H9 (cell line): ENCODE results near the gene MRPL46. TPM values are rescaled to one million over a fixed set of nuclear protein-coding genes. Genes with fewer than 3 reads are reported as not detected.

Source experiments
- DNase-seq: peaks from one replicate; pipeline ENCODE4 v3.0.0-alpha.2; 2017
- H2AFZ ChIP-seq: one replicate; pipeline ENCODE4 v1.6.1; 2013; ENCODE audit warnings: mild to moderate bottlenecking, low read length, control low read depth, moderate library complexity
- H2AK5ac ChIP-seq: 2 replicates; pipeline ENCODE4 v1.6.1; 2013; ENCODE audit warnings: low read length, control low read depth, mixed read lengths; ENCODE audit not compliant: insufficient read length
- H2BK120ac ChIP-seq: one replicate; pipeline ENCODE4 v1.6.1; 2013; ENCODE audit warnings: low read depth, mild to moderate bottlenecking, low read length, control low read depth, inconsistent platforms; ENCODE audit not compliant: poor library complexity, severe bottlenecking
- H2BK12ac ChIP-seq: 2 replicates; pipeline ENCODE4 v1.6.1; 2013; ENCODE audit warnings: low read length, control low read depth, mixed read lengths, low read depth; ENCODE audit not compliant: insufficient read length
- H2BK15ac ChIP-seq: 2 replicates; pipeline ENCODE4 v1.6.1; 2013; ENCODE audit warnings: low read depth, low read length, control low read depth
- H2BK20ac ChIP-seq: one replicate; pipeline ENCODE4 v1.6.1; 2013; ENCODE audit warnings: low read depth, mild to moderate bottlenecking, low read length, control low read depth, inconsistent platforms; ENCODE audit not compliant: poor library complexity, severe bottlenecking
- H2BK5ac ChIP-seq: 2 replicates; pipeline ENCODE4 v1.6.1; 2013; ENCODE audit warnings: low read length, control low read depth, mixed read lengths; ENCODE audit not compliant: insufficient read length
- H3K14ac ChIP-seq: 2 replicates; pipeline ENCODE4 v1.6.1; 2013; ENCODE audit warnings: low read length, control low read depth; ENCODE audit not compliant: insufficient read depth
- H3K18ac ChIP-seq: 2 replicates; pipeline ENCODE4 v1.6.1; 2013; ENCODE audit warnings: low read depth, mild to moderate bottlenecking, mixed read lengths, low read length, control low read depth; ENCODE audit not compliant: insufficient read length
- H3K23ac ChIP-seq: 2 replicates; pipeline ENCODE4 v1.6.1; 2013; ENCODE audit warnings: low read length, control low read depth, mixed read lengths, low read depth; ENCODE audit not compliant: insufficient read length
- H3K23me2 ChIP-seq: 2 replicates; pipeline ENCODE4 v1.6.1; 2013; ENCODE audit warnings: low read depth, mild to moderate bottlenecking, mixed read lengths, low read length, control low read depth; ENCODE audit not compliant: insufficient read length, poor library complexity, severe bottlenecking
- H3K27ac ChIP-seq: 2 replicates; pipeline ENCODE4 v1.5.1; 2013; ENCODE audit warnings: low read length, control low read depth, mixed read lengths, low read depth; ENCODE audit not compliant: insufficient read length
- H3K27me3 ChIP-seq: 2 replicates; pipeline ENCODE4 v1.6.1; 2013; ENCODE audit warnings: low read length, control low read depth, inconsistent platforms; ENCODE audit not compliant: insufficient read depth
- H3K4ac ChIP-seq: 2 replicates; pipeline ENCODE4 v1.6.1; 2013; ENCODE audit warnings: low read depth, mild to moderate bottlenecking, control low read depth, inconsistent platforms, low read length, moderate library complexity
- H3K4me1 ChIP-seq: 2 replicates; pipeline ENCODE4 v1.6.1; 2013; ENCODE audit warnings: low read length, control low read depth, inconsistent platforms; ENCODE audit not compliant: insufficient read depth
- H3K4me2 ChIP-seq: 2 replicates; pipeline ENCODE4 v1.6.1; 2013; ENCODE audit warnings: low read length, control low read depth, mixed read lengths; ENCODE audit not compliant: insufficient read length, insufficient read depth
- H3K56ac ChIP-seq: 2 replicates; pipeline ENCODE4 v1.6.1; 2013; ENCODE audit warnings: low read depth, mild to moderate bottlenecking, mixed read lengths, low read length, control low read depth; ENCODE audit not compliant: insufficient read length
- H3K79me1 ChIP-seq: 2 replicates; pipeline ENCODE4 v1.6.1; 2013; ENCODE audit warnings: low read depth, mild to moderate bottlenecking, moderate library complexity, low read length, control low read depth, inconsistent platforms; ENCODE audit not compliant: insufficient read depth, poor library complexity, severe bottlenecking
- H3K79me2 ChIP-seq: 2 replicates; pipeline ENCODE4 v1.6.1; 2013; ENCODE audit warnings: low read length, control low read depth, inconsistent platforms; ENCODE audit not compliant: insufficient read depth
- H3K9ac ChIP-seq: 2 replicates; pipeline ENCODE4 v1.6.1; 2013; ENCODE audit warnings: low read length, control low read depth, mixed read lengths; ENCODE audit not compliant: insufficient read length; ENCODE audit errors: extremely low read depth
- H3K9me3 ChIP-seq: one replicate; pipeline ENCODE4 v1.6.1; 2013; ENCODE audit warnings: low read depth, low read length, inconsistent platforms; ENCODE audit not compliant: control insufficient read depth
- H3T11ph ChIP-seq: one replicate; pipeline ENCODE4 v1.6.1; 2013; ENCODE audit warnings: mild to moderate bottlenecking, low read length, control low read depth, inconsistent platforms
- H4K20me1 ChIP-seq: one replicate; pipeline ENCODE4 v1.6.1; 2013; ENCODE audit not compliant: control insufficient read depth, insufficient read length, insufficient read depth
- H4K5ac ChIP-seq: 2 replicates; pipeline ENCODE4 v1.6.1; 2013; ENCODE audit warnings: low read depth, mild to moderate bottlenecking, mixed read lengths, low read length, control low read depth; ENCODE audit not compliant: insufficient read length
- H4K8ac ChIP-seq: replicated peaks from 2 replicates; pipeline ENCODE4 v1.6.1; 2013; ENCODE audit warnings: low read length, control low read depth, mixed read lengths, low read depth; ENCODE audit not compliant: insufficient read length
- H4K91ac ChIP-seq: 2 replicates; pipeline ENCODE4 v1.6.1; 2013; ENCODE audit warnings: low read depth, mild to moderate bottlenecking, moderate library complexity, mixed read lengths, low read length, control low read depth; ENCODE audit not compliant: insufficient read length
- H3K27ac Mint-ChIP-seq, 3 experiments: 2 replicates in 2 of 3; 3 replicates in 1 of 3; pipeline ENCODE4 v1.8.0; 2020 to 2021; ENCODE audit warnings: mixed read lengths in 3 of 3, mild to moderate bottlenecking in 1 of 3, moderate library complexity in 1 of 3
- H3K27me3 Mint-ChIP-seq: 2 replicates; pipeline ENCODE4 v1.8.0; 2021; ENCODE audit warnings: low read depth, mild to moderate bottlenecking, moderate library complexity, mixed read lengths
- H3K36me3 Mint-ChIP-seq, 3 experiments: 2 replicates in 2 of 3; 3 replicates in 1 of 3; pipeline ENCODE4 v1.8.0; 2020 to 2021; ENCODE audit warnings: low read depth in 3 of 3, mixed read lengths in 3 of 3; ENCODE audit not compliant: insufficient read depth in 1 of 3
- H3K4me1 Mint-ChIP-seq, 2 experiments: 2 replicates each; pipeline ENCODE4 v1.8.0; 2020; ENCODE audit warnings: mixed read lengths in 2 of 2
- H3K4me3 Mint-ChIP-seq, 2 experiments: 2 replicates in 1 of 2; 3 replicates in 1 of 2; pipeline ENCODE4 v1.8.0; 2020 to 2021; ENCODE audit warnings: mild to moderate bottlenecking in 2 of 2, mixed read lengths in 2 of 2, moderate library complexity in 1 of 2
- H3K9me3 Mint-ChIP-seq, 2 experiments: 2 replicates in 1 of 2; 3 replicates in 1 of 2; pipeline ENCODE4 v1.8.0; 2020; ENCODE audit warnings: mild to moderate bottlenecking in 2 of 2, mixed read lengths in 2 of 2, moderate library complexity in 1 of 2
- CTCF ChIP-seq: fragments of 200-600 bp; sonication (generic); conservative IDR thresholded peaks from 3 replicates; pipeline ENCODE4 v1.8.0; 2021; ENCODE audit warnings: antibody characterized with exemption, mild to moderate bottlenecking
- WGBS: extraction: QIAGEN DNeasy Blood & Tissue Kit; methylation state at CpG from one replicate; pipeline ENCODE4 v1.1.7; 2013; ENCODE audit warnings: missing lambda C conversion rate, low lambda C conversion rate, mixed read lengths; ENCODE audit not compliant: insufficient read length; ENCODE audit errors: extremely low coverage; 5-methylcytosine and 5-hydroxymethylcytosine counted together
- total RNA-seq: library from RNA; stranded (reverse); gene quantifications from 2 replicates; pipeline ENCODE4 v1.2.1, GENCODE V29; 2021

Gene MRPL46
- total RNA-seq, 1 experiment from 2014 or later = 29.3 TPM

GRCh38 chr15:88453651-88454050, 13.5 kb downstream of the MRPL46 start:
- H3K4ac ChIP-seq = no peak overlapping the region
- H3K56ac ChIP-seq = no peak overlapping the region
- no peak for TF ChIP-seq CTCF
- no peak overlapping the region for H2BK15ac ChIP-seq
- H3K27ac ChIP-seq = no peak overlapping the region
- H4K91ac ChIP-seq = no peak overlapping the region
- no peak overlapping the region for H3K23ac ChIP-seq
- no peak overlapping the region for H2BK120ac ChIP-seq
- H3K4me3 Mint-ChIP-seq = no peak overlapping the region
- H3K9ac ChIP-seq = no peak overlapping the region
- peaks cover 25% of the 10 kb centered on the region for H3K27me3 Mint-ChIP-seq
- H2BK20ac ChIP-seq = no peak overlapping the region
- no peaks in the 10 kb centered on the region; the same call in 1 of the 2 replicates for H3K27me3 ChIP-seq
- H3K36me3 Mint-ChIP-seq = no peaks in the 10 kb centered on the region; a peak in 1 of 7 replicates
- no peaks in the 10 kb centered on the region for H4K20me1 ChIP-seq
- H3K4me1 ChIP-seq = no peaks in the 10 kb centered on the region
- no peak overlapping the region for H3T11ph ChIP-seq
- no peak overlapping the region for H3K4me2 ChIP-seq
- H4K8ac ChIP-seq = no peak overlapping the region
- H3K79me1 ChIP-seq = no peaks in the 10 kb centered on the region
- H3K4me1 Mint-ChIP-seq = peaks cover 6 to 12% of the 10 kb centered on the region in 2 experiments; a peak in 3 of 4 replicates
- H3K18ac ChIP-seq = no peak overlapping the region
- no peak overlapping the region for H3K14ac ChIP-seq
- no peaks in the 10 kb centered on the region for H3K9me3 ChIP-seq
- no peak overlapping the region for H2AFZ ChIP-seq
- H2BK12ac ChIP-seq = no peak overlapping the region
- H3K79me2 ChIP-seq = no peaks in the 10 kb centered on the region
- WGBS = no CpG with 5 or more reads among the region's 1 CpG
- no peaks in the 10 kb centered on the region for H3K23me2 ChIP-seq
- no peak overlapping the region for H2BK5ac ChIP-seq
- no peak overlapping the region for H3K27ac Mint-ChIP-seq
- H2AK5ac ChIP-seq = no peak overlapping the region
- H4K5ac ChIP-seq = no peak overlapping the region
- no peaks in the 10 kb centered on the region; a peak in 1 of 5 replicates for H3K9me3 Mint-ChIP-seq
- DNase-seq = no peak
